ENCODE data around the gene ANKRD63. TPM values are rescaled to one million over a fixed set of nuclear protein-coding genes. Genes with fewer than 3 reads are reported as not detected.

Gene ANKRD63
- total RNA-seq, 4 donors from 2014 or later, result not detected

GRCh38 chr15:40298216-40298935 lies 15.5 kb upstream of the ANKRD63 start:
- H3K4me3 ChIP-seq, result no peak overlapping the region
- WGBS, result 98% methylated on average over 8 of the region's 17 CpGs
- H3K27me3 ChIP-seq, result peaks cover 0 to 9% (median 0%) of the 10 kb centered on the region in 4 donors
- peaks cover 0 to 15% (median 8%) of the 10 kb centered on the region in 4 donors for H3K4me1 ChIP-seq
- peaks cover 0 to 5% (median 2%) of the 10 kb centered on the region in 4 donors for H3K9me3 ChIP-seq
- TF ChIP-seq EP300 (IDR thresholded peaks at IDR 0.05), result no peak
- no peak for TF ChIP-seq POLR2AphosphoS5 (IDR thresholded peaks at IDR 0.05)
- no peak for TF ChIP-seq CTCF (IDR thresholded peaks at IDR 0.05)
- no peak for TF ChIP-seq POLR2A (IDR thresholded peaks at IDR 0.05; ENCODE audit: low read depth)
- DNase-seq (ENCODE audit: extremely low spot score), result no peak
- no peaks in the 10 kb centered on the region for H3K36me3 ChIP-seq
- intact Hi-C loops (cut with DNase I), result no loop called here
- H3K27ac ChIP-seq (replicated peaks in 1 of 4), result no peak overlapping the region

- intact Hi-C loops (cut with DNase I), result no loop called here
- WGBS, result 94% methylated on average over 10 of the region's 10 CpGs
- TF ChIP-seq POLR2A (IDR thresholded peaks at IDR 0.05; ENCODE audit: low read depth), result no peak
- no peak for TF ChIP-seq EP300 (IDR thresholded peaks at IDR 0.05)
- no peak for TF ChIP-seq POLR2AphosphoS5 (IDR thresholded peaks at IDR 0.05)
- no peak for TF ChIP-seq CTCF (IDR thresholded peaks at IDR 0.05)
- H3K9me3 ChIP-seq, result peaks cover 0 to 5% (median 2%) of the 10 kb centered on the region in 4 donors
- H3K36me3 ChIP-seq, result no peaks in the 10 kb centered on the region
- H3K4me3 ChIP-seq, result no peak overlapping the region
- DNase-seq (ENCODE audit: extremely low spot score), result no peak
- no peak overlapping the region for H3K27ac ChIP-seq (replicated peaks in 1 of 4)
- peaks cover 0 to 15% (median 8%) of the 10 kb centered on the region in 4 donors for H3K4me1 ChIP-seq
- peaks cover 0 to 7% (median 0%) of the 10 kb centered on the region in 4 donors for H3K27me3 ChIP-seq
Observed at GRCh38 chr15:40297356-40297755, 14.5 kb upstream of the ANKRD63 start.

- Histone ChIP-seq H3K36me3 (no peaks in the 10 kb centered on the region), H3K4me1 (peaks cover 0 to 18% (median 9%) of the 10 kb centered on the region in 4 donors), H3K4me3 (no peak overlapping the region), H3K27ac (replicated peaks in 1 of 4) (no peak overlapping the region), H3K9me3 (peaks cover 0 to 5% (median 2%) of the 10 kb centered on the region in 4 donors), H3K27me3 (peaks cover 0 to under 1% (median 0%) of the 10 kb centered on the region in 4 donors)
- WGBS, result 94% methylated on average over 5 of the region's 5 CpGs
- intact Hi-C loops (cut with DNase I), result no loop called here
- no peak for DNase-seq (ENCODE audit: extremely low spot score)
- TF ChIP-seq EP300 (IDR thresholded peaks at IDR 0.05), result no peak
- no peak for TF ChIP-seq CTCF (IDR thresholded peaks at IDR 0.05)
- TF ChIP-seq POLR2A (IDR thresholded peaks at IDR 0.05; ENCODE audit: low read depth), result no peak
- no peak for TF ChIP-seq POLR2AphosphoS5 (IDR thresholded peaks at IDR 0.05)
Observed at GRCh38 chr15:40296561-40297230, 13.8 kb upstream of the ANKRD63 start.

- Histone ChIP-seq H3K27me3 (no peaks in the 10 kb centered on the region), H3K27ac (replicated peaks in 1 of 4) (no peak overlapping the region), H3K4me3 (no peak overlapping the region), H3K4me1 (peaks cover 7 to 25% (median 15%) of the 10 kb centered on the region in 4 donors), H3K9me3 (peaks cover 0 to 5% (median 2%) of the 10 kb centered on the region in 4 donors), H3K36me3 (no peaks in the 10 kb centered on the region)
- 55% methylated on average over 9 of the region's 12 CpGs for WGBS
- TF ChIP-seq POLR2AphosphoS5 (IDR thresholded peaks at IDR 0.05) (no peak), EP300 (IDR thresholded peaks at IDR 0.05) (no peak), CTCF (IDR thresholded peaks at IDR 0.05) (no peak), POLR2A (IDR thresholded peaks at IDR 0.05; ENCODE audit: low read depth) (no peak)
- intact Hi-C loops (cut with DNase I), result no loop called here
- no peak for DNase-seq (ENCODE audit: extremely low spot score)
Observed at GRCh38 chr15:40295877-40296560, 13.2 kb upstream of the ANKRD63 start.

Data from esophagus muscularis mucosa (tissue), 4 donors.